Activated CD4-positive, alpha-beta T cell treated with anti-CD3 and anti-CD28 coated beads, Interleukin-2, amount 50 U/mL, for 4 hours (primary cell): ENCODE measurements around the gene TBX2.

Source experiments
- DNase-seq, 2 experiments: peaks; one replicate each; pipeline ENCODE4 v3.0.0-alpha.2; 2020

Gene TBX2

GRCh38 chr17:61455324-61456060 is 55.8 kb downstream of the TBX2 start:
- DNase-seq, result no peak

- DNase-seq, result no peak
Observed at GRCh38 chr17:61456061-61456681, 56.5 kb downstream of the TBX2 start.

GRCh38 chr17:61456688-61457225 is 57.1 kb downstream of the TBX2 start:
- DNase-seq, result no peak

- no peak for DNase-seq
Observed at GRCh38 chr17:61457226-61457983, 57.8 kb downstream of the TBX2 start.

GRCh38 chr17:61458000-61458399 is 58.4 kb downstream of the TBX2 start:
- no peak for DNase-seq

- DNase-seq, result no peak
Observed at GRCh38 chr17:61458421-61459141, 58.9 kb downstream of the TBX2 start.
